OCI-LY1 (cell line): ENCODE measurements around the gene ADCY2.

ENCODE experiments used
- CTCF ChIP-seq: fragments of 200-600 bp; sonication (generic), shearing (Covaris generic); IDR thresholded peaks from 2 replicates; pipeline ENCODE4 v1.5.1; 2017; ENCODE audit warnings: mild to moderate bottlenecking, antibody characterized with exemption, low read length, moderate library complexity, mixed read lengths
- EZH2 ChIP-seq: fragments of 200-600 bp; sonication (generic), shearing (Covaris generic); IDR thresholded peaks from 2 replicates; pipeline ENCODE4 v1.8.0; 2017; ENCODE audit warnings: borderline replicate concordance, mixed run types, mild to moderate bottlenecking, antibody characterized with exemption, low read length, moderate library complexity, mixed read lengths

DNA sequence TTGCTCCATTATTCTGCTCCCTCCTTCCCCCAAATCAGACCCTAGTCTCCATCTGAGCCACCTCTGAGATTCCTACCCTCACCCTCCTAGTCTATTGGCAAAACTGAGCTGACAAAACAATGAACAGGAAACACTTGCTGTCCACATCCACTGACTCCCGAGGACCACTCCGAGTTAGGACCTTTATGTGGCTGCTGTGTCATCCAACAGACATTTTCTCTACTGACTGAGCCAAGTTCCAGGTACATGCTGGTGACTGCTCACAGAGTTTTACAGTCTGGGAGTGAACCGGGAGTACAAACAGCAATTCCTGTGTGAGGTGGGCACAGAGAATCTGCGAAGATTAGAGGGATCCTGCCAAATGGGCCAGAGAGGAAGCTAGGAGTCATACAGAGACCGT lies 415.8 kb downstream of the ADCY2 start:
- TF ChIP-seq CTCF (no peak), EZH2 (no peak)
